ENCODE results near the gene PIEZO1.
"Not testable (repeated sequence)": the region's sequence is repeated elsewhere in the genome, so short reads cannot be mapped to it uniquely, and the experiment has no call there.

The PIEZO1 gene

DNA sequence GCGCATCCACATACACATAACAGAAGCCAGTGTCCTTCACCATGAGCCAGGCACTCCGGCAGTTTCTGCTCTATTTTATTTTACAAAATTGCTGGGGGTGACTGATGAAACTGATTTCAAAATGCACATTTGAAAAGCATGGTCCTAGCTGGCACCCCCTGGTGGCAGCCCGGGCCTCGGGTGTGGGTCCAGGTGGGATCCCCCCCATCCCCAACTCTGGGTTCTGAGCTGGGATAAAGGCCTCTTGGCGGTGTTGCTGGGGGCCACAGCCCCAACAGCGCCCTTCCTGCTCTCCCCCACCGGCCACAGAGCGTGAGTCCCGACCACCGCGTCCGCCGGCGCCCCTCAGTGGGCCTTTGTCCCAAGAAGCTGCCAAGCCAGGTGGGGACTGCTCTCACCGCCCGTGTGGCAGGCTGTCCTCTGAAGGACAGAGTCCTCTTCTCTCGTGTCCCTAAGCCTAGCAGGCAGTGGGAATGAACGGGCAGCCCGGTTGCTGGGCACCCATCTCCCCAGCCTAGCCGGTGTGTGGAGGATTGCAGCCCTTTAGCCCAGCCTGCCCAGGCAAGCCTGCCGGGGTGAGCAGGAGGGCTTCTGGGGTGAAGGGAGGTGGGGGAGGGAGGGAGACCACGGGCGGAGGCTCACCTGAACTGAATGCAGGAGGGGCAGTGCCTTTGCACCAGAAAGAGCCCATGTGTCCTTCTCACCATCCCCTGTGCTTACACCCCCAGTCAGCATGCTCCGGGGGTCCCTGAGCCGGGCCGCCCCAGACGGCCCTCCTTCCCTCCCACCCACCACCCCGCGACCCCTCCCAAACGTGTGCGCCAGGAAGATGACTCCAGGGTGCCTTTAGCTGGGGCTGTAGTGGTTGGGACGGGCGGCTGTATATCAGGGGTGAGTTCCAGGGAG, 99.6 kb downstream of the PIEZO1 start:
- DNase-seq: peak; percentile 63

GRCh38 chr16:88684569-88685155, 100.4 kb downstream of the PIEZO1 start:
- DNase-seq: no peak

GRCh38 chr16:88681709-88682451, 103.1 kb downstream of the PIEZO1 start:
- DNase-seq: peak; percentile 58

DNA sequence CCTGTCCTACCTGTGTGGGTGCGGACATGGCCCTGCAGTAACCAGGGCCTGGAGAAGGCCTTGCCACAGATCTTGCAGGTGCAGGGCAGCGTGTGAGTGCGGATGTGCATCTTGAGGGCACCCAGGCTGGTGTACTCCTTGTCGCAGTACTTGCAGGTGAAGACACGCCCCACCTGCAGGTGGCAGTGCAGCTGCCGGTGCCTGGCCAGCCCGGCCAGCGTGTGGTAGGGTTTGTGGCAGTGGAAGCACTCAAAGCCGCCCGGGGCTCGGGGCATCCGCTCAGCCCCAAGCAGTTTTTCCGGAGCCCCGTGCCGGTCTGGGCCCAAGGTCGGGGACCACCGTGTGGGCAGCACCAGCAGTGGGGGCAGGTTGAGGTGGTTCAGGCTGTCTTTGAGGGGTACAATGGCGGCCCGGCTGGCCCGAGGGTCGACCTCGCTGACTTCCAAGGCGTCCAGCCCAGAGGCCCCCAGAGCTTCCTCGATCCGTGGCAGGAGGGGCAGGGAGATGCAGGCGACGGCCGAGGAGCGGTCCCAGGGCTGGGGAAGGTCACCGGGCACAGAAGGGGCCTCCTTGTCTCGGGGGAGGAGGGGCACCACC, 103.8 kb downstream of the PIEZO1 start:
- DNase-seq: peak; percentile 68

GRCh38 chr16:88680554-88681083, 104.4 kb downstream of the PIEZO1 start:
- no peak for DNase-seq

DNA sequence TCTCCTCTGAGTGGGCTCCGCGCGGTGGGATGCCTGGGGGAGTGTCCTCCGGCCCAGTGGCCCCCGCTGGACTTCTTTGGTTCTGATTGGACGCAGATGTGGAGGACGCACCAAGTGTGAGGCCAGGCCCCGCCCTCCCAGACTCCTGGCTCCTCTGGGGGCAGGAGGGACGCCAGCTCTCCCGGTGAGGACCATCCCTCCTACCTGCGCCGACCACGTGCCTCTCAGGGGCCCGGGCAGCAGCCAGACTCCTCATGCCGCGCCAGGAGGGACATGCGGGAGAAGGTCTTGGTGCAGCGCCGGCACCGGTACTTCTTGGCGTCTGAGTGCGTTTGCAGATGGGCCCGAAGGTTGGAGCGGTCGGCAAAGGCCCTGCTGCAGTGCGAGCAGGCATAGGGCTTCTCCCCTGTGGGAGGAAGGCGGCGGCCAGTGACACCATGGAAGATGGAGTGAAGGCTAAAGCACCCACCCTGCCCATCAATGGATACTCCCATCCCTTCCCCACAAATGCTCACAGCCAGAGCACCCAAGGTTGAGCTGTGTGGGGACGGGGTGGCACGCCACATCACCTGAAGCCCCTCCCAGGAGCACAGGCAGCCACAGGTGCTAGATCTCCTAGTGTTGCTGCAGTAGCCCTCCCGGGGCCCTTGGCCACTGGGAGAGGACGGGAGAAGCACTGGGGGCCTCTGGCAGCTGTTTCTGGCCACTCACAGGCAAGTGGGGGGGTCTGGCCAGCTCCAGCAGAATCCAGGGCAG, 106.6 kb downstream of the PIEZO1 start:
- no peak for DNase-seq

DNA sequence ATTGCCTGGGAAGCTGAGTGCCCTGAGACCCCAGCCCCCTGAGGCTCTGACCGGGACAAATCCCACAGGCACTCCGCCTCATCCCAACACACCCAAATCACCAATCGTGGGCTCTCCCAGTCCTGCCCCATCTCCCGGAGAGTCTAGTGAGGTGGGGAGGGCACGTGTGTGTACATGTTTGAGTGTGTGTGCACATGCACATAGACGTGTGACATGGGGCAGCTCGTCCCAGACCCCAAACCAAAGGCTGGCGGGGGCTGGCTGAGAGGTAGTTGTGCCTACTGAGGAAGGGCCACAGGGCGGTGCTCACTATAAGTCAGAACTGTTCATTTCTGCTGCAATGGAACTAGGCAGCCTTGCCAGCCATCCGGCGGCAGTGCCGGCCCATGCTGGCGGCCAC, 107.3 kb downstream of the PIEZO1 start:
- no peak for DNase-seq

DNA sequence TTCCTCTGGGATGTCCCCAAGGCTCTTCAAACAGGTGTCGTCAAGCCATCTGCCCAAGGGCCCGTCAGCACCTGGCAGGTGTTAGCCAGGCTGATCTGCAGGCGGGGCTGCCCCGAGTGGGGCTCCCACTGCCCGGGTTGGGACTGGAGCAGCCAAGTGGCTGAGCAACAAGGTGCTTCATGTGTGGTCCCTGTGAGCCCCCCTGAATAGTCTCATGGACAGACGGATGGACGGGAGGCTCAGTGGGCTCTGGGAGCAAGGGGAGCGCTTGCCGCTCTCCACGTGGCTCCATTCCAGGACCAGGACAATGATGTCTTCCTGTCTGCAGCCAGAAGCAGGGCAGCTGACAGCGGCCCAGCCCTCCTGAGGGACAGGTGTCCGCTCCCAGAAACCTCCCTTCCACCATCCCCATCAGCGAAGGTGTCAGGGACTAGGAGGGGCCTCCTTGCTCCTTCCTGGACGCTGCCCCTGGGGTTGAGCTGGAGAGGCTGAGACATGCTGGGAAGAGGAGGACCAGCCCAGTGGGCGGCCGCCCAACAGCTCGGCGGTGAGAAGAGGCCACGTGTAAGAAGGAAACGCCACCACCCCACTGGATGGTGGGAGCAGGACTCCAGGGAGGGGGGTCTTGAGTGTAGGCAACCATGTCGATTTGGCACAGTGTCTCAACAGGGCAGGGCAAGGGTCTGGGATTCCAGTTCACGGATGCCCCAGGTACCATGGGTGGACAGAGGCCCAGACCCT, 108.3 kb downstream of the PIEZO1 start:
- no peak for DNase-seq

DNA sequence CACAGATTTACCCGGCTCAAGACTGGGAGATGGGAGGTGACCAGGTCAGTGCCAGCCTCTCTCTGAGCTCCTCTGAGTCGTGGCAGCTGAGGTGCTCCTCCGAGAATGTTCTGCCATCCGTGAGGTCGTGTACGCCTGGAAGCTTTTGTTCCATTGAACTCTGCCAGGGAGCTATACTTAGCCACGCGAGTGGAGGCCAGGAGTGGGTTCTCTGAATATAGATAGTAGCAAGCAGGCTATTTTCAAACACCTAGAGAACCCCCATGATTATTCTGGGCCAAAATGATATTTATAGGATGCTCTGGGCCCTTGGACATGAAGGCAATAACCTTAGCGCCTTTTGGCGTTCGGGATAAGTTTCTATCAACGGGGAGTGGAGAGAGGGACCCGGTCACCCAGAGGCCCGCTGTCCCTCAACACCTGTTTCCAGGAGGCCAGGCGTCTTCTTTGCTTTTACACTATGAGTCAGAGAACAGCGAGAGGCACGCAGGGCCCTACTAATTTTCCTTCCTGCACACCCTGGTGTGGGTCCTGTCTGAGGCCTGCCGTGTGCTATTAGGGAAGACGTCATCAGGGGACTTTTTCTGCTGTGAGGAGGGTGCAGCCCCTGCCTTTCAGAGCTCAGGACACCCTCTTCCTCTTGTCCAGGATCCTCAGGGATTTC, 111.2 kb downstream of the PIEZO1 start:
- no peak for DNase-seq

DNA sequence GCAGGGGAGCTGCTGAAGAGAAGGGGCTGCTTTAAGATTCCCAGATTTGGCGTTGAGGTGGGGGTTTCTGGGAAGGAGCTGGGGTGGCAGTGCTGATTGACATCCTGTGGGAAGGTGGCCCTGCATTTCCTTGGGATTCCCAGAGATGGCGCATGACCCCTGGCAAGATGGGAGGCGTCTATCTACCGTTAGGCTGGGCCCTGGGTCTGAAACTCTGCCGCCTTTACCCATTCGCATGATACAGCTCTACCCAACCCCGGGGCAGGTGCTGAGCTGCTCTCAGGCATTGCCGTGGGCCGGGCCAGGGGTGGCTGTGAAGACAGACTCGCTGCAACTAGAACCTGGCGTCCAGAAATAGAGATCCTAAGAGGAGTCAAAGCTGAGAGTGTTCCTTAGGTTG, 112.2 kb downstream of the PIEZO1 start:
- no peak for DNase-seq

DNA sequence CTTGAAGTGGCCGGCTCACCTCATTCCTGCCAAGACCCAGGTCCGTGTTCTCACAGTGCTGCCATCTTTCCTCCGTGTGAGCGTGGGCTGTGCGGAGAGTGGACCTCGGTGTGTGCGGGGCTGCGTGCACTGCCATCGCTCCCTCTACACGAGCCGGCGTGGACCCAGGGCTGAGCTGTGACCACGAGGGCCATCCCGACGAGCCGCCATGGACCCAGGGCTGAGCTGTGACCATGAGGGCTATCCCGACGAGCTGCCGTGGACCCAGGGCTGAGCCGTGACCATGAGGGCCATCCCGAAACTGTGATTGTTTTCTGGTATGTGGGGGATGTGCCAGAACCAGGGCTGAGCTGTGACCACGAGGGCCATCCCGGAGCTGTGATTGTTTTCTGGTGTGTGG, 113.2 kb downstream of the PIEZO1 start:
- DNase-seq: no peak

DNA sequence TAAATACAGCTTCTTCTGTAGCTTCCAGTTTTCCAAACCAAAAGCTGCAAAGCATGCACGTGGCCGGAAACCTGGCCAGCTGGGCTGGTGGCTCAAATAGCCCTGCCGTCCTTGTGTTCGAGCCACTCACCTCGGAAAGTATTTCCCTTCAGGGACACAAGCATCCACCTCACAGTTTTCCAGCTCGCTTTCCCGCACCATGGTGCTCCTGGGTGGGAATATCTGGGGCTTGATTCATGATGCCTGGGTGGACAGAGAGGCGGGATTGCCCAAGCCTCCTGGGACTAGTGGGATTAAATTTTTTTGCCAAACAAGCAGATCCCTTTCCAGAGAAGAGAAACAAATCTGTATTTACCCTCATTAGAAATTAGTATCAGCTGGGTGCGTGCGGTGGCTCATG, 115.0 kb downstream of the PIEZO1 start:
- no peak for DNase-seq

DNA sequence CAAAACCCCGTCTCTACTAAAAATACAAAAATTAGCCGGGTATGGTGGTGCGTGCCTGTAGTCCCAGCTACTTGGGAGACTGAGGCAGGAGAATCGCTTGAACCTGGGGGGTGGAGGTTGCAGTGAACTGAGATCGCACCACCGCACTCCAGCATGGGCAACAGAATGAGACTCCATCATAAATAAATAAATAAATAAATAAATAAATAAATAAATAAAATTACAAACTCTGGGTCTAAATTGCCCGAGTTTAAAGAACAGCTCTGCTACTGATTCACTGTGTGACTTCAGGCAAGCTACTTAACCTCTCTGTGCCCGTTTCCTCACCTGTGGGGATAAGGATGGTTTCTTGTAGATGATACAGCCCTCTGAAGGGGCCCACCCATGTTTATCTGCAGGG, 115.5 kb downstream of the PIEZO1 start:
- DNase-seq: not testable (repeated sequence)

DNA sequence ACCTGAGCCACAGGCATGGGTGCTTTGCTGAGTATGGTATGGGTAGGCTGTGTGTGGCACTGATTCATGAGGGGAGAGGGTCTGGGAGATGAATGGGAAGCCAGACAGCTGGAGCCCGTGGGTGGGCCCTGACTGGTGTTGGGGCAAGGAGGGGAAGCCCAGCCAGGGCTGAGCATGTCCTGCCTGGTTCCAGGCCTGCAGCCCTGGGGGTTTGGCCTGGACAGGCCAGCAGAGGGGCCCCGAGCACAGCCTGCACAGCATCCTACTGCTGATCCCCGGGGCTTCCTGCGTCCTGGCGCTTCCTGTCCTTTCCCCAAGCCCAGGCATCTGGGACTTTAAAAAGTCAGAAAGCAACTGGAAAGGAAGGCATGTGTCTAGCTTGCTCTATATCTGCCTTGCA, 117.6 kb downstream of the PIEZO1 start:
- no peak for DNase-seq

GRCh38 chr16:88665570-88665969, 119.5 kb downstream of the PIEZO1 start:
- DNase-seq: no peak
